Uterus (tissue), 4 donors: ENCODE results near the gene KCNIP3. TPM values are rescaled to one million over a fixed set of nuclear protein-coding genes. Genes with fewer than 3 reads are reported as not detected.

ENCODE experiments used
- DNase-seq, 2 donors: peaks; one replicate each; pipeline ENCODE4 v3.0.0-alpha.2; 2019 to 2020
- H3K27ac ChIP-seq, 2 donors: fragments of 200-600 bp; sonication (generic); 1 replicate in 1 of 2; 2 replicates in 1 of 2; pipeline ENCODE4 v1.5.1; 2016 to 2018
- H3K27me3 ChIP-seq, 2 donors: fragments of 200-600 bp; sonication (generic); one replicate each; pipeline ENCODE4 v1.5.1; 2018 to 2019; ENCODE audit warnings: control low read depth in 1 of 2
- H3K36me3 ChIP-seq, 2 donors: fragments of 200-600 bp; sonication (generic); one replicate each; pipeline ENCODE4 v1.5.1; 2019; ENCODE audit warnings: control low read depth in 1 of 2
- H3K4me1 ChIP-seq, 2 donors: fragments of 200-600 bp; sonication (generic); one replicate each; pipeline ENCODE4 v1.5.1; 2018 to 2019; ENCODE audit warnings: control low read depth in 1 of 2
- H3K4me3 ChIP-seq, 2 donors: fragments of 200-600 bp; sonication (generic); 1 replicate in 1 of 2; 2 replicates in 1 of 2; pipeline ENCODE4 v1.5.1; 2018 to 2019; ENCODE audit warnings: mild to moderate bottlenecking in 1 of 2
- H3K9me3 ChIP-seq, 2 donors: fragments of 200-600 bp; sonication (generic); one replicate each; pipeline ENCODE4 v1.5.1; 2019; ENCODE audit warnings: control low read depth in 1 of 2
- CTCF ChIP-seq, 4 experiments: fragments of 200-600 bp in 2 of 4; fragments of 450-650 bp in 2 of 4; sonication (generic) in 2 of 4; IDR thresholded peaks; one replicate each; pipeline ENCODE4 v1.5.1; 2016 to 2019; ENCODE audit warnings: antibody characterized with exemption in 4 of 4, mild to moderate bottlenecking in 2 of 4, moderate library complexity in 1 of 4
- POLR2A ChIP-seq, 2 donors: fragments of 450-650 bp; IDR thresholded peaks; one replicate each; pipeline ENCODE4 v1.6.1; 2016; ENCODE audit warnings: antibody characterized with exemption in 2 of 2, mild to moderate bottlenecking in 1 of 2, moderate library complexity in 1 of 2
- intact Hi-C: fragments of 100-400 bp; cut with DNase I; formaldehyde crosslinking; loops from one replicate; pipeline ENCODE4 v1.15.1; 2023; ENCODE audit warnings: low total_unique reads
- total RNA-seq, 4 donors: library from RNA; depleted of rRNA in 3 of 4; stranded (reverse); fragments of >200 nt in 3 of 4; gene quantifications; one replicate each; pipeline versions ENCODE4 v1.1.0 to v1.2.4, GENCODE V29; 2014 to 2023
- donor health status: DM: yes; HTN: yes; CAD: no.

Gene KCNIP3
- total RNA-seq, 4 donors from 2014 or later, result 1.5 to 18.3 (median 10.8) TPM

DNA sequence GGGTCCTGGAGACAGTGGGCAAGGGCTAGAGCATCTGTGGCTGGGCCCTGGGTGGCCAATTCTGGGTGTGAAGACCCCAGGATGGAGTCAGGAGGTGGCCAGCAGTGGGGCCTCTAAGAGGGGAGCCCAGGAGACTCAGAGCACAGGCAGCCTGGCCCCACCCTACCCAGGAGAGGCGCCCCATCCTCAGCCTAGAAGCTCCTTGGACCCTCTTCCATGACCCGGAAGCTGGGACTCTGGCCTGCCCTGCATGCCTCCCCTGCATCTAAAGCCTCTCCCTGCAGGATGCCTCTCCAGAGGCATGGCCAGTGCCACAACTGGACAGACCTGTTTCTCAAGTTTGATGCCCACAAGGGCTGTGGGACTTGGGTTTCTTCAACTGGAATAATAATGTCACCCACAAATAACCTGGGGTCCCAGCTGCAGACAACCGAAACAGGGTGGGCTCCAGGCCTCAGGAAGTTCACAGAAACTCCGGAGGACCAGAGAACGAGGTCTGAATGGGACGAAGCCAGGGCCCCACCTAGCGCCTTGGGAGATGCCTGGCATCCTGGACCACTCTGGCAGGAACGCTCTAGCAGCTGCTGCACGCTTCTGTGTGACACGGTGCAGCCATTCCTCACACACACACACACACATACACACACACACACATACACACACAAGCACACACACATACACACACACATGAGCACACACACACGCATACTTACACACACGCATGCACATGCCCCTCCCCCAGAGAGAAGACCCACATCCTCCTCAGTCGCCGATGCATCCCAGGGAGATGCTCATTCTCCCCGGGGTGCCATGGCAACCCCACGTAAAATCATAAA, 16.4 kb downstream of the KCNIP3 start:
- no peak for DNase-seq
- H3K27ac ChIP-seq, result no peak overlapping the region
- no peak for TF ChIP-seq CTCF (IDR thresholded peaks at IDR 0.05)
- TF ChIP-seq POLR2A (IDR thresholded peaks at IDR 0.05), result no peak
- no peaks in the 10 kb centered on the region for H3K36me3 ChIP-seq
- H3K4me3 ChIP-seq, result no peak overlapping the region
- H3K27me3 ChIP-seq, result no peaks in the 10 kb centered on the region
- no peaks in the 10 kb centered on the region for H3K4me1 ChIP-seq
- intact Hi-C loops, result no loop called here
- no peaks in the 10 kb centered on the region for H3K9me3 ChIP-seq

- Histone ChIP-seq H3K9me3 (no peaks in the 10 kb centered on the region), H3K36me3 (no peaks in the 10 kb centered on the region), H3K27ac (no peak overlapping the region), H3K27me3 (no peaks in the 10 kb centered on the region), H3K4me3 (no peak overlapping the region), H3K4me1 (no peaks in the 10 kb centered on the region)
- no peak for TF ChIP-seq POLR2A (IDR thresholded peaks at IDR 0.05)
- TF ChIP-seq CTCF (IDR thresholded peaks at IDR 0.05), result no peak
- intact Hi-C loops, result no loop called here
- DNase-seq, result no peak
These were observed 17.4 kb downstream of the KCNIP3 start for GRCh38 chr2:95314598-95314963.

GRCh38 chr2:95314964-95315611, 17.9 kb downstream of the KCNIP3 start:
- Histone ChIP-seq H3K4me3 (no peak overlapping the region), H3K4me1 (no peaks in the 10 kb centered on the region), H3K9me3 (no peaks in the 10 kb centered on the region), H3K27me3 (no peaks in the 10 kb centered on the region), H3K36me3 (no peaks in the 10 kb centered on the region), H3K27ac (no peak overlapping the region)
- TF ChIP-seq CTCF (IDR thresholded peaks at IDR 0.05) (peak in 2 of 4 experiments; percentile 6 to 37), POLR2A (IDR thresholded peaks at IDR 0.05) (no peak)
- intact Hi-C loops, result no loop called here
- no peak for DNase-seq

GRCh38 chr2:95315801-95316411, 18.8 kb downstream of the KCNIP3 start:
- Histone ChIP-seq H3K9me3 (no peaks in the 10 kb centered on the region), H3K36me3 (no peaks in the 10 kb centered on the region), H3K4me1 (no peaks in the 10 kb centered on the region), H3K27ac (no peak overlapping the region), H3K4me3 (no peak overlapping the region), H3K27me3 (no peaks in the 10 kb centered on the region)
- no peak for TF ChIP-seq CTCF (IDR thresholded peaks at IDR 0.05)
- no peak for TF ChIP-seq POLR2A (IDR thresholded peaks at IDR 0.05)
- intact Hi-C loops, result no loop called here
- DNase-seq, result no peak
